H1 (cell line): ENCODE results near the gene KIF1C. TPM values are rescaled to one million over a fixed set of nuclear protein-coding genes. Genes with fewer than 3 reads are reported as not detected.
A peak's percentile ranks its signal among the peaks of the same experiment; 100 is the strongest.

Experiments
- CTCF ChIA-PET: fragments of 300-600 bp; sonication (Branson Sonifier 250); formaldehyde crosslinking; loops from one replicate; lab custom pipeline; 2021; ENCODE audit not compliant: partially characterized antibody; lab: Charles Lee
- POLR2A ChIA-PET: fragments of 300-600 bp; sonication (Branson Sonifier 250); formaldehyde crosslinking; loops from one replicate; lab custom pipeline; 2021; ENCODE audit warnings: inconsistent platforms; ENCODE audit not compliant: partially characterized antibody; lab: Charles Lee
- DNase-seq, 2 experiments: peaks; one replicate each; pipeline versions ENCODE4 v3.0.0 to v3.0.0-alpha.2; 2010 to 2022; ENCODE audit warnings: low spot score in 2 of 2, low read depth in 1 of 2, mixed read lengths in 1 of 2
- FAIRE-seq: peaks from 2 replicates; lab custom pipeline; 2011; peaks lifted over from hg19 to GRCh38; lab: Jason Lieb, UNC
- H2AFZ ChIP-seq: 2 replicates; pipeline ENCODE4 v1.8.1; 2012; ENCODE audit warnings: low read length, inconsistent platforms
- H2AK5ac ChIP-seq: 2 replicates; pipeline ENCODE4 v1.6.1; 2013; ENCODE audit warnings: low read depth, low read length
- H2BK120ac ChIP-seq: replicated peaks from 2 replicates; pipeline ENCODE3; 2013; ENCODE audit warnings: low read depth, low read length, inconsistent platforms
- H2BK12ac ChIP-seq: 2 replicates; pipeline ENCODE4 v1.6.1; 2013; ENCODE audit warnings: low read depth, low read length
- H2BK15ac ChIP-seq: 2 replicates; pipeline ENCODE4 v1.6.1; 2013; ENCODE audit warnings: low read length
- H2BK20ac ChIP-seq: 2 replicates; pipeline ENCODE4 v1.6.1; 2013; ENCODE audit warnings: low read length
- H2BK5ac ChIP-seq: 2 replicates; pipeline ENCODE4 v1.6.1; 2013; ENCODE audit warnings: low read depth, low read length
- H3K14ac ChIP-seq: 2 replicates; pipeline ENCODE4 v1.6.1; 2013; ENCODE audit warnings: inconsistent platforms; ENCODE audit not compliant: insufficient read length
- H3K18ac ChIP-seq: 2 replicates; pipeline ENCODE4 v1.6.1; 2013; ENCODE audit warnings: low read length; ENCODE audit errors: extremely low read depth
- H3K23ac ChIP-seq: 2 replicates; pipeline ENCODE4 v1.6.1; 2013; ENCODE audit warnings: inconsistent platforms; ENCODE audit not compliant: insufficient read length
- H3K23me2 ChIP-seq: 2 replicates; pipeline ENCODE4 v1.6.1; 2013; ENCODE audit warnings: low read depth, low read length
- H3K27ac ChIP-seq: 2 replicates; pipeline ENCODE4 v1.6.1; 2011; ENCODE audit warnings: low read depth, low read length, inconsistent platforms
- H3K27me3 ChIP-seq, 4 experiments: replicated peaks in 1 of 4; 1 replicate in 1 of 4; 2 replicates in 3 of 4; pipeline versions ENCODE4 v1.6.1 to v1.8.1; 2011 to 2013; ENCODE audit warnings: low read length in 3 of 4, mild to moderate bottlenecking in 3 of 4, inconsistent platforms in 2 of 4, mixed read lengths in 2 of 4, moderate library complexity in 1 of 4; ENCODE audit not compliant: control insufficient read depth in 3 of 4, insufficient read depth in 3 of 4; ENCODE audit errors: extremely low read depth in 1 of 4
- H3K36me3 ChIP-seq, 4 experiments: 2 replicates each; pipeline versions ENCODE4 v1.6.1 to v1.8.1; 2011 to 2013; ENCODE audit warnings: mild to moderate bottlenecking in 4 of 4, low read length in 3 of 4, moderate library complexity in 2 of 4, control low read depth in 1 of 4, inconsistent platforms in 1 of 4; ENCODE audit not compliant: insufficient read depth in 4 of 4, control insufficient read depth in 2 of 4
- H3K4ac ChIP-seq: replicated peaks from 2 replicates; pipeline ENCODE3; 2013; ENCODE audit warnings: low read length, low read depth, mixed read lengths, inconsistent platforms; ENCODE audit not compliant: insufficient read length
- H3K4me1 ChIP-seq, 4 experiments: replicated peaks in 1 of 4; 1 replicate in 1 of 4; 2 replicates in 3 of 4; pipeline versions ENCODE4 v1.6.1 to v1.8.1; 2011 to 2013; ENCODE audit warnings: low read length in 3 of 4, inconsistent platforms in 2 of 4, mixed read lengths in 1 of 4; ENCODE audit not compliant: insufficient read depth in 4 of 4, control insufficient read depth in 3 of 4
- H3K4me2 ChIP-seq, 2 experiments: 2 replicates each; pipeline versions ENCODE4 v1.6.1 to v1.8.1; 2011 to 2013; ENCODE audit warnings: low read depth in 2 of 2, low read length in 2 of 2, control low read depth in 1 of 2, inconsistent platforms in 1 of 2, mild to moderate bottlenecking in 1 of 2; ENCODE audit not compliant: insufficient read depth in 1 of 2
- H3K4me3 ChIP-seq, 4 experiments: fragments of 200-600, 300-600 bp in 1 of 4; sonication (generic), shearing (Covaris generic), sonication (Bioruptor Twin) in 1 of 4; 2 replicates each; pipeline versions ENCODE4 v1.5.1 to v1.8.1; 2011 to 2016; ENCODE audit warnings: low read length in 4 of 4, low read depth in 3 of 4, control low read depth in 2 of 4, inconsistent platforms in 2 of 4, mild to moderate bottlenecking in 2 of 4, mixed read lengths in 1 of 4, moderate library complexity in 1 of 4; ENCODE audit not compliant: insufficient read depth in 2 of 4; ENCODE audit errors: extremely low read depth in 1 of 4
- H3K56ac ChIP-seq: replicated peaks from 2 replicates; pipeline ENCODE3; 2013; ENCODE audit warnings: low read depth, mild to moderate bottlenecking, mixed read lengths, low read length, inconsistent platforms; ENCODE audit not compliant: insufficient read length
- H3K79me1 ChIP-seq: 2 replicates; pipeline ENCODE4 v1.6.1; 2013; ENCODE audit warnings: low read depth, low read length, control low read depth
- H3K79me2 ChIP-seq, 2 experiments: 2 replicates each; pipeline versions ENCODE4 v1.6.1 to v1.8.1; 2012 to 2013; ENCODE audit warnings: low read length in 2 of 2, mild to moderate bottlenecking in 2 of 2, inconsistent platforms in 1 of 2; ENCODE audit not compliant: insufficient read depth in 2 of 2, control insufficient read depth in 1 of 2
- H3K9ac ChIP-seq, 4 experiments: replicated peaks in 1 of 4; 1 replicate in 1 of 4; 2 replicates in 3 of 4; pipeline versions ENCODE4 v1.6.1 to v1.8.1; 2011 to 2013; ENCODE audit warnings: low read depth in 3 of 4, low read length in 3 of 4, control low read depth in 2 of 4, mild to moderate bottlenecking in 2 of 4, moderate library complexity in 2 of 4, inconsistent platforms in 1 of 4; ENCODE audit errors: extremely low read depth in 1 of 4
- H3K9me3 ChIP-seq, 2 experiments: 2 replicates each; pipeline versions ENCODE4 v1.6.1 to v1.8.1; 2012 to 2013; ENCODE audit warnings: mild to moderate bottlenecking in 2 of 2, moderate library complexity in 2 of 2, control low read depth in 1 of 2, inconsistent platforms in 1 of 2, low read depth in 1 of 2, low read length in 1 of 2, mixed read lengths in 1 of 2; ENCODE audit not compliant: insufficient read depth in 2 of 2
- H4K20me1 ChIP-seq, 2 experiments: replicated peaks in 1 of 2; 2 replicates each; pipeline versions ENCODE3 to v1.8.1; 2011 to 2013; ENCODE audit warnings: inconsistent platforms in 2 of 2, low read length in 2 of 2, mild to moderate bottlenecking in 1 of 2; ENCODE audit not compliant: insufficient read depth in 2 of 2, control insufficient read depth in 1 of 2
- H4K5ac ChIP-seq: 2 replicates; pipeline ENCODE4 v1.6.1; 2013; ENCODE audit warnings: low read length, low read depth, mixed read lengths, inconsistent platforms; ENCODE audit not compliant: insufficient read length
- H4K8ac ChIP-seq: 2 replicates; pipeline ENCODE4 v1.8.0; 2013; ENCODE audit warnings: mild to moderate bottlenecking, moderate library complexity, low read length, inconsistent platforms; ENCODE audit not compliant: insufficient read depth; ENCODE audit errors: extremely low read depth
- H4K91ac ChIP-seq: replicated peaks from 2 replicates; pipeline ENCODE3; 2013; ENCODE audit warnings: low read length, mixed read lengths, inconsistent platforms; ENCODE audit not compliant: insufficient read length
- CHD1 ChIP-seq: IDR thresholded peaks from 2 replicates; pipeline ENCODE4 v1.6.1; 2012; ENCODE audit warnings: low read depth, low read length, improper control_type of control experiment
- JUN ChIP-seq: IDR thresholded peaks from 2 replicates; pipeline ENCODE4 v1.6.1; 2011; ENCODE audit warnings: low read depth, mild to moderate bottlenecking, improper control_type of control experiment, low read length
- KDM4A ChIP-seq: IDR thresholded peaks from one replicate; pipeline ENCODE4 v1.7.1; 2012; ENCODE audit warnings: low read depth, mild to moderate bottlenecking, moderate library complexity, low read length, inconsistent platforms; ENCODE audit not compliant: severe bottlenecking
- POLR2A ChIP-seq, 2 experiments: IDR thresholded peaks; 1 replicate in 1 of 2; 2 replicates in 1 of 2; pipeline ENCODE4 v1.6.1; 2011; ENCODE audit warnings: low read depth in 2 of 2, low read length in 2 of 2, mild to moderate bottlenecking in 2 of 2; ENCODE audit errors: control extremely low read depth in 1 of 2
- RAD21 ChIP-seq, 2 experiments: IDR thresholded peaks in 1 of 2; conservative IDR thresholded peaks in 1 of 2; 2 replicates each; pipeline ENCODE4 v1.6.1; 2011; ENCODE audit warnings: low read depth in 2 of 2, low read length in 2 of 2, improper control_type of control experiment in 1 of 2, inconsistent platforms in 1 of 2, mild to moderate bottlenecking in 1 of 2, moderate library complexity in 1 of 2
- TCF12 ChIP-seq: IDR thresholded peaks from 2 replicates; pipeline ENCODE4 v1.6.1; 2011; ENCODE audit warnings: low read depth, mild to moderate bottlenecking, low read length
- YY1 ChIP-seq: IDR thresholded peaks from 2 replicates; pipeline ENCODE4 v1.6.1; 2011; ENCODE audit warnings: low read depth, mild to moderate bottlenecking, low read length
- WGBS, 2 experiments: shearing (Covaris generic) in 1 of 2; methylation state at CpG; one replicate each; pipeline versions ENCODE4 v1.1.6 to v1.1.7; 2013 to 2015; ENCODE audit warnings: low lambda C conversion rate in 2 of 2, mixed read lengths in 2 of 2, inconsistent platforms in 1 of 2, low coverage in 1 of 2, missing lambda C conversion rate in 1 of 2; ENCODE audit not compliant: insufficient replicate concordance in 2 of 2, insufficient coverage in 1 of 2, insufficient read length in 1 of 2; ENCODE audit errors: extremely low coverage in 1 of 2, missing lambda C conversion rate in 1 of 2; 5-methylcytosine and 5-hydroxymethylcytosine counted together
- polyA plus RNA-seq, 7 experiments: library from polyadenylated mRNA; depleted of rRNA in 3 of 7; stranded (reverse) in 5 of 7; unstranded in 2 of 7; fragments of >200 nt in 5 of 7; fragments of 200-250 nt in 2 of 7; gene quantifications; 1 replicate in 5 of 7; 2 replicates in 1 of 7; 4 replicates in 1 of 7; pipeline versions ENCODE4 v1.2.1 to v1.2.3, GENCODE V29; 2011 to 2013; ENCODE audit warnings: missing spikeins in 2 of 7, mixed read lengths in 2 of 7
- total RNA-seq: library from RNA; stranded (reverse); fragmentation: NEBNext Ultra II Directional; extraction: Animal tissue kit (Norgen Biotek cat#: 25700); gene quantifications from 2 replicates; pipeline ENCODE4 v1.2.1, GENCODE V29; 2021
- TF ChIP-seq, protein P1 (sequence below): IDR thresholded peaks from 2 replicates; pipeline ENCODE4 v1.6.1; 2012; ENCODE audit warnings: inconsistent platforms
- TF ChIP-seq, protein P2 (sequence below), 3 experiments: IDR thresholded peaks; 1 replicate in 2 of 3; 2 replicates in 1 of 3; pipeline versions ENCODE4 v1.5.1 to v1.6.1; 2011; ENCODE audit warnings: low read length in 3 of 3, mild to moderate bottlenecking in 3 of 3, inconsistent platforms in 2 of 3, low read depth in 1 of 3, moderate library complexity in 1 of 3; ENCODE audit not compliant: insufficient read depth in 1 of 3; ENCODE audit errors: control extremely low read depth in 1 of 3

KIF1C gene
- total and polyA plus RNA-seq, 2 of the 8 experiments (the other 6 are each of a cell fraction or from before 2014, with no cell fraction given): 14.3 to 114 TPM

DNA sequence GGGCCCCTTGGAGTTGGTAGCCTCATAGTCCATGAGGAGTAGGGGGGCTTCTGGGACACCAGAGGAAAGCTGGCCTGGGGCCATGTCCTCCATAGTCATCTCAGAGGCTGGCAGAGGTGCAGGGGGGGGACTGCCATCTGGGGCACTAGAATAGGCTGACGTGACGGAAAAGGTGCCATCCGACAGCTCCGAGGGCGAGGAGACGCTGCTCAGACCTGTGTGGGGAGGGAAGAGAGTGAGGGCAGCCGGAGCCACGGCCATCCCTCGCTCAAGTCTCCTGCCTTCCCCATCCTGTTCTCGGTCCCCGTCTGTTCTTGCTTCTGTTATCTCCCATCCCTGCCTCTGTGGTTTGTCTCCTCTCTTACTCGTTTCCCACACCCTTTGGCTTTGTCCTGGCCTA, 25.4 kb upstream of the KIF1C start:
- no peak overlapping the region for H2AK5ac ChIP-seq
- peaks cover 0 to 14% (median 6%) of the 10 kb centered on the region in 4 experiments; a peak in 5 of 7 replicates for H3K4me1 ChIP-seq
- no peak overlapping the region for H2AFZ ChIP-seq
- no peak overlapping the region for H3K4me3 ChIP-seq
- ChIA-PET CTCF (interaction anchor here (0.6 to 6.2 kb wide), 9 partner anchors 8 to 92 kb away, joined by 3 to 31 read pairs (median 4); partner anchors contain the start of gene GP1BA), POLR2A (interaction anchor here (1.0 to 32.4 kb wide), 6 partner anchors 9 to 253 kb away, joined by 3 to 987 read pairs (median 7); partner anchors contain the start of genes CAMTA2, ENO3, INCA1 and KIF1C)
- H3K4me2 ChIP-seq: no peak overlapping the region
- H3K36me3 ChIP-seq: peaks cover 0 to 11% (median 0%) of the 10 kb centered on the region in 4 experiments; a peak in 1 of 8 replicates
- no peak overlapping the region for H2BK5ac ChIP-seq
- no peak overlapping the region for H2BK20ac ChIP-seq
- TF ChIP-seq KDM4A (no peak), JUN (no peak), YY1 (no peak), POLR2A (IDR thresholded peaks at IDR 0.05; ENCODE audit: control extremely low read depth in 1 of 2, low read depth in 2 of 2, low read length in 2 of 2) (peak in 1 of 2 experiments; percentile 38; a peak in 1 of 3 replicates), TCF12 (no peak), CHD1 (no peak), RAD21 (IDR thresholded peaks at IDR 0.05 in 1 of 2, conservative IDR thresholded peaks at IDR 0.05 in 1 of 2; ENCODE audit: low read depth in 2 of 2, low read length in 2 of 2) (no peak)
- TF ChIP-seq, protein P1, sequence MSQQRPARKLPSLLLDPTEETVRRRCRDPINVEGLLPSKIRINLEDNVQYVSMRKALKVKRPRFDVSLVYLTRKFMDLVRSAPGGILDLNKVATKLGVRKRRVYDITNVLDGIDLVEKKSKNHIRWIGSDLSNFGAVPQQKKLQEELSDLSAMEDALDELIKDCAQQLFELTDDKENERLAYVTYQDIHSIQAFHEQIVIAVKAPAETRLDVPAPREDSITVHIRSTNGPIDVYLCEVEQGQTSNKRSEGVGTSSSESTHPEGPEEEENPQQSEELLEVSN: no peak
- TF ChIP-seq, protein P2, sequence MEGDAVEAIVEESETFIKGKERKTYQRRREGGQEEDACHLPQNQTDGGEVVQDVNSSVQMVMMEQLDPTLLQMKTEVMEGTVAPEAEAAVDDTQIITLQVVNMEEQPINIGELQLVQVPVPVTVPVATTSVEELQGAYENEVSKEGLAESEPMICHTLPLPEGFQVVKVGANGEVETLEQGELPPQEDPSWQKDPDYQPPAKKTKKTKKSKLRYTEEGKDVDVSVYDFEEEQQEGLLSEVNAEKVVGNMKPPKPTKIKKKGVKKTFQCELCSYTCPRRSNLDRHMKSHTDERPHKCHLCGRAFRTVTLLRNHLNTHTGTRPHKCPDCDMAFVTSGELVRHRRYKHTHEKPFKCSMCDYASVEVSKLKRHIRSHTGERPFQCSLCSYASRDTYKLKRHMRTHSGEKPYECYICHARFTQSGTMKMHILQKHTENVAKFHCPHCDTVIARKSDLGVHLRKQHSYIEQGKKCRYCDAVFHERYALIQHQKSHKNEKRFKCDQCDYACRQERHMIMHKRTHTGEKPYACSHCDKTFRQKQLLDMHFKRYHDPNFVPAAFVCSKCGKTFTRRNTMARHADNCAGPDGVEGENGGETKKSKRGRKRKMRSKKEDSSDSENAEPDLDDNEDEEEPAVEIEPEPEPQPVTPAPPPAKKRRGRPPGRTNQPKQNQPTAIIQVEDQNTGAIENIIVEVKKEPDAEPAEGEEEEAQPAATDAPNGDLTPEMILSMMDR (IDR thresholded peaks at IDR 0.05; ENCODE audit: control extremely low read depth in 1 of 3, insufficient read depth in 1 of 3, low read depth in 1 of 3, low read length in 3 of 3): no peak
- FAIRE-seq: no peak
- 86% methylated on average over 11 of the region's 12 CpGs; no CpG with 5 or more reads in 1 of the 2 experiments for WGBS, 2 experiments
- peaks cover 0 to 39% (median 24%) of the 10 kb centered on the region in 4 experiments; a peak in 6 of 7 replicates for H3K27me3 ChIP-seq
- H3K18ac ChIP-seq: no peak overlapping the region
- no peak overlapping the region for H4K8ac ChIP-seq
- no peak overlapping the region for H3K56ac ChIP-seq
- DNase-seq: no peak
- peaks cover 0 to 12% of the 10 kb centered on the region in 2 experiments; a peak in 1 of 4 replicates for H3K79me2 ChIP-seq
- H4K20me1 ChIP-seq: peaks cover 2 to 11% of the 10 kb centered on the region in 2 experiments
- no peak overlapping the region for H2BK12ac ChIP-seq
- no peak overlapping the region for H3K4ac ChIP-seq
- no peak overlapping the region for H3K14ac ChIP-seq
- peaks cover 11% of the 10 kb centered on the region; the same call in 1 of the 2 replicates for H3K23me2 ChIP-seq
- no peak overlapping the region for H2BK15ac ChIP-seq
- H3K79me1 ChIP-seq: 0 out of 2 replicates have a peak, but pooled peaks cover 3% of the 10 kb centered on the region
- H3K9ac ChIP-seq: no peak overlapping the region
- no peak overlapping the region for H4K5ac ChIP-seq
- no peak overlapping the region for H3K27ac ChIP-seq
- H3K23ac ChIP-seq: no peak overlapping the region
- no peak overlapping the region for H2BK120ac ChIP-seq
- no peaks in the 10 kb centered on the region for H3K9me3 ChIP-seq
- no peak overlapping the region for H4K91ac ChIP-seq
